Nasal cavity respiratory epithelium epithelial cell of viscerocranial mucosa (primary cell): Measurements from ENCODE around the gene C12orf60. TPM values are rescaled to one million over a fixed set of nuclear protein-coding genes. Genes with fewer than 3 reads are reported as not detected.

Source experiments
- total RNA-seq: library from RNA; depleted of rRNA; stranded (reverse); fragments of >200 nt; gene quantifications from 2 replicates; pipeline ENCODE4 v1.2.3, GENCODE V29; 2014

C12orf60 gene, protein sequence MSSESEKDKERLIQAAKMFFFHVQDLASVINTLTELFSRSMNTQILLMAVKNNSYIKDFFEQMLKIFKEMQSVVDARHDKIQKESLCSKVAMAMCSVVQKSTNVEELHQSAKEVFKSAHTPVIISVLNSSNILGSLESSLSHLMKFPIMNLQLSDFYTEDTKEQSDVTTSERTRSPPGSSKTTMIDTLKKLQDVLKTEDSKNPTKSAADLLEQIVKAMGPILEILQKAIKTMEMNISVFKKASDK
- total RNA-seq = 1.3 and 2.7 TPM in 2 replicates

DNA sequence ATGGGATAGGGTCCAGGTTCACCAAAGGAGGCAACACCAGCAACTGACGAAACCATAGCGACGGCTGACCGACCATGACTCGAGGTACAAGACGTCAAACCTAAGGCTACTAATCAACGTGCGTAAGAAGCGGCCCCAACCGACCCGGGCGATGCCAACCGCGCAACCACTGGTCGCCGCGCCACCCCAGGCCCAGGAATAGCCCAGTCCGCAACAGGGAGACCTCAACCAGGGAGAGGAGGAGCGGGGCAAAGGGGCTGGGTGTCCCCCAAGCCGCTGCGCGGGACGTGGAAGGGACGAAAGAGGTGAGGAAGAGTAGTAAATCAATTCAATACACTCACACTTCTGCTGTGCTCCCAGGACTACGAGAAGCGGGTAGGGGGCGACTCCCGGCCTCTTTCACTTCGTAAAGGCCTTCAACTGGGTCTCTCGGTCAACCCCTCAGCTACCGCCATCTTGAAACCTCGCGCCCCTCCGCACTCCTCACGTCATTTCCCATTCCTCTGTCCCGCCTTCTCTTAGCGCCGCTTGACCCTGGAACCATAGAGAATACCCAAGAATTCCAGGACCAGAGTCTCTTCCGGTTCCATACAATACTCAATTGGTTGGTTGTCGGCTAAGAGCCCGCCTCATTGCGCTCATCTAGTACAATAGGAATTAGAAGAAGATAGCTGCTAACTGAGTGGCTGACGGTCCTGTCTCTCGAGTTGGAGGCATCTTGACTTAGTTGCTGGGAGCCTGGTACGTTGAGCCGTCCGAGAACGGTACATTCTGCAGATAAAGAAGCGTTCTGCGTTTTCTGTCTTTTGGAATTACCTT lies at the start of gene C12orf60, which contains the start of gene WBP11:
Gene C12orf60, plus strand, starts transcription at position 660 of the 819 bp plus-strand sequence. CDS start 19,266 bp downstream, outside the sequence.
Gene WBP11, minus strand, starts transcription at position 468 of the 819 bp plus-strand sequence. CDS start 2,095 bp downstream, outside the sequence.

DNA sequence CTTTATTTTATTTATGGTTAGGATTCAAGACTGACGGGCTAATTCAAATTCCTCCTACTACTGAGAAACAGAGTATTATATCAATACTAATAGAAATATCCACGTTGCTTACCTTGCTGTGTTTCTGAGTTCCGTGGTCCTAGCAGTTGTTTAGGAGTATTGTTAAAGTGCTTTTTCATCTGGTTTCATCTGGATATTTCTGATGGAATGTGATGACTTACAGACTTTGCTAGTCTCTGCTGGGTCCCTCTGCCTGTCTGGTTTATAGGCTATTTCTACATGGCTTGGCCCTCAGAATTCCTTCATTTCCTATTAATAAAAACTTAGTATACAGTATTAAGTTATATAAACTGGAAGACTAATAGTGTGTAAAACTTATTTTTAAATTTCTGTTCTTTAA lies 10.5 kb downstream of the C12orf60 start, which contains the start of gene SMCO3:
Gene SMCO3, minus strand, starts transcription at position 169 of the 400 bp plus-strand sequence. CDS start 7,502 bp downstream, outside the sequence.

DNA sequence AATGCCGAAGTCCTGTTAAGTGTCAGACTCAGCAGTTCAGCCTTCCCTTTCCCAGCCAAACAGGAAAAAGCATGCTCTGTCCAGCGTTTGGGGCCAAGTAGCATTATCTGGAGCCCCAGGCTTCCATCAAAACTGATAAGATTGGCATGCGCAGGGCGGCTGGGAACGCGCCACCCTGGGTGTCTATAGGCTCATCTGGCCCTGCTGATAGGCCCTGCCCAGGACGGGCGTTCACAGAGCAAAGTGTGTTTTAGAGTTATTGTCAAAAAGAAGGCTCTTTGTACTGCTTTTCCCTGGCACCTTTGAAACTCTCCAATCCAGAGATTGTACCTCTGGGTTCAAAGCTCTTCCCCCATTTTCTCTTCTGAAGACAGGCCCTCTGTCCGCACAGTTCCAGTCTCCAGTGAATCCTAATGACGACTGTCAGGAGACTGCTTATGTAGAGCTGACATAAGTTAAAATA lies 40.0 kb downstream of the C12orf60 start, which contains the start of gene ART4:
Gene ART4, minus strand, starts transcription at position 102 of the 463 bp plus-strand sequence. CDS start 413 bp downstream, outside the sequence.

Other genes starting within 250 kb of the C12orf60 start
- gene PLBD1, start 235.8 kb upstream of the C12orf60 start, total RNA-seq = 3.4 TPM in 2 replicates
- gene GUCY2C, start 107.1 kb upstream of the C12orf60 start, total RNA-seq = under 0.01 TPM in 1 of 2 replicates, not detected in the other
- gene WBP11, start 192 bp upstream of the C12orf60 start, total RNA-seq = 9.6 and 14.9 TPM in 2 replicates
- gene SMCO3, start 10.5 kb downstream of the C12orf60 start, total RNA-seq = not detected in 2 replicates
- not detected in 2 replicates for gene ART4, start 39.9 kb downstream of the C12orf60 start, total RNA-seq
- gene MGP, start 82.2 kb downstream of the C12orf60 start, total RNA-seq = not detected in 2 replicates
- gene ERP27, start 134.9 kb downstream of the C12orf60 start, total RNA-seq = 0.34 and 3.6 TPM in 2 replicates
- gene ARHGDIB, start 157.9 kb downstream of the C12orf60 start, total RNA-seq = 0.68 and 4.8 TPM in 2 replicates
- not detected in 2 replicates for gene PDE6H, start 169.4 kb downstream of the C12orf60 start, total RNA-seq